K562 (cell line): ENCODE data around the gene KCNC4. TPM values are rescaled to one million over a fixed set of nuclear protein-coding genes. Genes with fewer than 3 reads are reported as not detected.

Source experiments
- ATAC-seq: fragments of 200-7000 bp; cut with Tn5 transposase; 3 replicates; pipeline ENCODE4 v1.9.1; 2020; ENCODE audit warnings: moderate library complexity
- BruUV-seq: library from RNA; stranded (reverse); fragments of 400-500 nt; replicated peaks from 2 replicates; lab custom pipeline; 2021; lab: Mats Ljungman, UMichigan
- CTCF ChIA-PET: fragments of 300-600 bp; formaldehyde crosslinking; extraction: SDS; loops from one replicate; lab custom pipeline; 2021; ENCODE audit warnings: low intra/inter-chr PET ratio; lab: Yijun Ruan, JAX
- POLR2A ChIA-PET: fragments of 300-600, 350-650 bp; sonication (Branson Sonifier 250); formaldehyde crosslinking; extraction: SDS; loops from one replicate; lab custom pipeline; 2021; ENCODE audit warnings: antibody characterized with exemption, inconsistent platforms; lab: Yijun Ruan, JAX
- DNase-seq, 4 experiments: peaks; one replicate each; pipeline versions ENCODE4 v3.0.0 to v3.0.0-alpha.2; 2011 to 2018; ENCODE audit warnings: low spot score in 3 of 4, mixed read lengths in 3 of 4; ENCODE audit errors: extremely low read depth in 1 of 4
- FAIRE-seq: peaks from 2 replicates; lab custom pipeline; 2011; peaks lifted over from hg19 to GRCh38; lab: Jason Lieb, UNC
- H2AFZ ChIP-seq: 2 replicates; pipeline ENCODE4 v1.6.0; 2011; ENCODE audit warnings: low read depth, low read length, control low read depth, inconsistent platforms
- H3K27ac ChIP-seq: fragments of 200-600 bp; 3 replicates; pipeline ENCODE4 v1.8.0; 2011; ENCODE audit warnings: low read depth, mild to moderate bottlenecking, control low read depth, inconsistent platforms, low read length, moderate library complexity, mixed read lengths; ENCODE audit errors: extremely low read depth
- H3K27me3 ChIP-seq, 2 experiments: fragments of 300-600 bp in 1 of 2; 2 replicates in 1 of 2; 3 replicates in 1 of 2; pipeline versions ENCODE4 v1.6.0 to v1.8.0; 2011; ENCODE audit warnings: inconsistent platforms in 2 of 2, low read length in 2 of 2, mild to moderate bottlenecking in 1 of 2, mixed read lengths in 1 of 2, moderate library complexity in 1 of 2; ENCODE audit not compliant: control insufficient read depth in 2 of 2, insufficient read depth in 2 of 2
- H3K36me3 ChIP-seq: fragments of 300-600 bp; 3 replicates; pipeline ENCODE4 v1.8.0; 2011; ENCODE audit warnings: mild to moderate bottlenecking, low read length, inconsistent platforms; ENCODE audit not compliant: control insufficient read depth, insufficient read depth
- H3K4me1 ChIP-seq, 2 experiments: fragments of 200-600 bp in 1 of 2; replicated peaks in 1 of 2; 2 replicates in 1 of 2; 3 replicates in 1 of 2; pipeline versions ENCODE4 v1.5.1 to v1.8.0; 2011; ENCODE audit warnings: inconsistent platforms in 2 of 2, low read length in 2 of 2, mild to moderate bottlenecking in 1 of 2, mixed read lengths in 1 of 2, moderate library complexity in 1 of 2; ENCODE audit not compliant: control insufficient read depth in 2 of 2, insufficient read depth in 2 of 2
- H3K4me2 ChIP-seq: 2 replicates; pipeline ENCODE4 v1.6.1; 2011; ENCODE audit warnings: low read length, control low read depth, inconsistent platforms, mixed read lengths; ENCODE audit not compliant: insufficient read depth
- H3K4me3 ChIP-seq: fragments of 200-600 bp; sonication (generic), shearing (Covaris generic); 2 replicates; pipeline ENCODE4 v1.5.1; 2016; ENCODE audit warnings: control low read depth, inconsistent platforms
- H3K79me2 ChIP-seq: fragments of 200-600 bp; 3 replicates; pipeline ENCODE4 v1.8.0; 2011; ENCODE audit warnings: low read length, inconsistent platforms; ENCODE audit not compliant: control insufficient read depth, insufficient read depth
- H3K9ac ChIP-seq, 2 experiments: 2 replicates each; pipeline versions ENCODE4 v1.6.0 to v1.6.1; 2011; ENCODE audit warnings: low read depth in 2 of 2, low read length in 2 of 2, control low read depth in 1 of 2, inconsistent platforms in 1 of 2, mild to moderate bottlenecking in 1 of 2, mixed read lengths in 1 of 2; ENCODE audit not compliant: insufficient read depth in 1 of 2
- H3K9me1 ChIP-seq: one replicate; pipeline ENCODE4 v1.6.0; 2011; ENCODE audit warnings: inconsistent platforms, mild to moderate bottlenecking, low read length, moderate library complexity; ENCODE audit not compliant: control insufficient read depth, insufficient read depth
- H3K9me3 ChIP-seq: replicated peaks from 2 replicates; pipeline ENCODE4 v1.5.1; 2011; ENCODE audit warnings: low read depth, low read length, inconsistent platforms; ENCODE audit not compliant: control insufficient read depth, insufficient read depth
- H4K20me1 ChIP-seq: replicated peaks from 2 replicates; pipeline ENCODE4 v1.6.1; 2011; ENCODE audit warnings: low read length, inconsistent platforms, mixed read lengths; ENCODE audit not compliant: control insufficient read depth, insufficient read depth
- CAMTA2 ChIP-seq: fragments of 250-450 bp; sonication (Bioruptor Pico); conservative IDR thresholded peaks from 2 replicates; pipeline ENCODE4 v1.5.1; 2022
- CTBP1 ChIP-seq: fragments of 450-650 bp; IDR thresholded peaks from 2 replicates; pipeline ENCODE4 v1.6.1; 2016; ENCODE audit warnings: borderline replicate concordance
- SETDB1 ChIP-seq: IDR thresholded peaks from one replicate; pipeline ENCODE4 v1.6.1; 2012; ENCODE audit warnings: low read length, control low read depth, inconsistent platforms
- SRSF1 ChIP-seq: fragments of 200-400 bp; formaldehyde crosslinking; IDR thresholded peaks from 2 replicates; pipeline ENCODE4 v1.6.1; 2017; ENCODE audit warnings: mild to moderate bottlenecking, low read depth, low read length, moderate library complexity
- ZNF263 ChIP-seq: sonication (generic); formaldehyde crosslinking; IDR thresholded peaks from 2 replicates; pipeline ENCODE4 v1.8.0; 2022; ENCODE audit warnings: mild to moderate bottlenecking, missing genetic modification reagents, borderline replicate concordance
- WGBS: fragments of 100-300 bp; shearing (Covaris generic); methylation state at CpG from one replicate; pipeline ENCODE4 v1.1.6; 2016; ENCODE audit warnings: low coverage, mixed read lengths; ENCODE audit not compliant: insufficient coverage; ENCODE audit errors: missing lambda C conversion rate; 5-methylcytosine and 5-hydroxymethylcytosine counted together
- in situ Hi-C: fragments of 300-500 bp; cut with MboI; formaldehyde crosslinking; loops from 4 replicates; pipeline ENCODE4 v1.15.0; 2018; ENCODE audit warnings: inconsistent platforms, mixed read lengths
- intact Hi-C: fragments of 100-400 bp; cut with micrococcal nuclease; formaldehyde crosslinking; loops from 2 replicates; pipeline ENCODE4 v1.14.2; 2022
- polyA plus RNA-seq, 8 experiments: library from polyadenylated mRNA; depleted of rRNA in 4 of 8; stranded (reverse) in 5 of 8; unstranded in 3 of 8; fragments of >200 nt; fragmentation: Nextera tagmentation in 2 of 8; fragmentation: Illumina TruSeq in 1 of 8; extraction: Ambion mirVana in 2 of 8; extraction: Trizol in 1 of 8; gene quantifications; 2 replicates each; pipeline versions ENCODE4 v1.2.1 to v1.2.3, GENCODE V29; 2011 to 2014; ENCODE audit warnings: inconsistent platforms in 1 of 8, missing spikeins in 1 of 8
- total RNA-seq, 7 experiments: library from RNA; depleted of rRNA in 6 of 7; stranded (reverse); fragments of >200 nt in 6 of 7; fragmentation: Illumina TruSeq in 2 of 7; extraction: Trizol in 2 of 7; gene quantifications; 2 replicates each; pipeline versions ENCODE4 v1.2.1 to v1.2.3, GENCODE V29; 2011 to 2021; ENCODE audit warnings: low replicate concordance in 1 of 7

KCNC4 gene
- total and polyA plus RNA-seq, 9 of the 15 experiments (the other 6 are each of a cell fraction or from before 2014, with no cell fraction given) = 0.07 to 1.8 (median 0.73) TPM

GRCh38 chr1:110208916-110209645, 1.0 kb upstream of the KCNC4 start:
- POLR2A ChIA-PET = interaction anchor here (0.5 to 1.4 kb wide), 5 partner anchors 110 to 257 kb away, joined by 3 to 6 read pairs (median 4); no protein-coding TSS in a partner anchor
- TF ChIP-seq ZNF263 (CRISPR knock-in tag) = 0 out of 2 replicates have a peak, but pooled peaks have one; percentile 16
- no peak for TF ChIP-seq SETDB1
- no peak for TF ChIP-seq SRSF1
- TF ChIP-seq CTBP1 = no peak
- no peak for TF ChIP-seq CAMTA2
- TF ChIP-seq, all 486 proteins: peak for 1
- 63% methylated on average over 7 of the region's 7 CpGs for WGBS
- H3K4me2 ChIP-seq = peak overlapping the region; percentile 79
- peak overlapping the region in 1 of 2 experiments; percentile 91; a peak in 2 of 4 replicates for H3K9ac ChIP-seq
- no peaks in the 10 kb centered on the region for H3K9me3 ChIP-seq
- intact Hi-C loops (no loop called here), in situ Hi-C loops (no loop called here)
- H2AFZ ChIP-seq = peak overlapping the region; percentile 100
- no peaks in the 10 kb centered on the region for H3K9me1 ChIP-seq
- BruUV-seq = no TSS peak
- H3K27ac ChIP-seq = no peak overlapping the region
- CTCF ChIA-PET = interaction anchor here (1.0 to 3.2 kb wide), 4 partner anchors 12 to 287 kb away, joined by 3 to 35 read pairs (median 15); no protein-coding TSS in a partner anchor
- peaks cover 10% of the 10 kb centered on the region; the same call in 1 of the 2 replicates for H4K20me1 ChIP-seq
- no peaks in the 10 kb centered on the region for H3K36me3 ChIP-seq
- FAIRE-seq (peak; percentile 69), DNase-seq (peak in 1 of 4 experiments; percentile 23), ATAC-seq (no peak)
- H3K4me3 ChIP-seq = no peak overlapping the region; the same call in 1 of the 2 replicates
- peaks cover 13 to 45% of the 10 kb centered on the region in 2 experiments for H3K27me3 ChIP-seq
- H3K79me2 ChIP-seq = no peaks in the 10 kb centered on the region
- H3K4me1 ChIP-seq = peaks cover 0 to 28% of the 10 kb centered on the region in 2 experiments; a peak in 3 of 5 replicates
